Upper lobe of left lung (tissue), 6 donors: ENCODE data around the gene ADAMTS17. TPM values are rescaled to one million over a fixed set of nuclear protein-coding genes. Genes with fewer than 3 reads are reported as not detected.

Source experiments
- ATAC-seq, 2 donors: fragments of 200-7000 bp; cut with Tn5 transposase; one replicate each; pipeline ENCODE4 v1.9.1; 2022; ENCODE audit warnings: mild to moderate bottlenecking in 2 of 2, moderate library complexity in 2 of 2; ENCODE audit not compliant: low FRiP score in 2 of 2
- DNase-seq, 2 donors: peaks; one replicate each; pipeline ENCODE4 v3.0.0-alpha.2; 2019 to 2020
- H3K27ac ChIP-seq, 4 donors: fragments of 200-600 bp; sonication (generic); one replicate each; pipeline ENCODE4 v1.5.1; 2016 to 2019
- H3K27me3 ChIP-seq, 4 donors: fragments of 200-600 bp; sonication (generic); one replicate each; pipeline ENCODE4 v1.5.1; 2017 to 2019
- H3K36me3 ChIP-seq, 4 donors: fragments of 200-600 bp; sonication (generic); one replicate each; pipeline ENCODE4 v1.5.1; 2016 to 2019
- H3K4me1 ChIP-seq, 4 donors: fragments of 200-600 bp; sonication (generic); one replicate each; pipeline ENCODE4 v1.5.1; 2018 to 2019
- H3K4me3 ChIP-seq, 4 donors: fragments of 200-600 bp; sonication (generic); one replicate each; pipeline ENCODE4 v1.5.1; 2017 to 2019; ENCODE audit warnings: mild to moderate bottlenecking in 2 of 4, moderate library complexity in 1 of 4
- H3K9me3 ChIP-seq, 4 donors: fragments of 200-600 bp; sonication (generic); one replicate each; pipeline ENCODE4 v1.5.1; 2018 to 2019
- CTCF ChIP-seq, 6 experiments: fragments of 450-650 bp in 4 of 6; fragments of 200-600 bp in 2 of 6; sonication (generic) in 2 of 6; IDR thresholded peaks; one replicate each; pipeline ENCODE4 v1.5.1; 2016 to 2019; ENCODE audit warnings: antibody characterized with exemption in 6 of 6
- EP300 ChIP-seq, 4 donors: sonication (generic); formaldehyde crosslinking; IDR thresholded peaks; one replicate each; pipeline ENCODE4 v1.5.1; 2017; ENCODE audit warnings: antibody characterized with exemption in 4 of 4, control low read depth in 2 of 4
- POLR2A ChIP-seq, 4 donors: fragments of 450-650 bp; IDR thresholded peaks; one replicate each; pipeline ENCODE4 v1.5.1; 2016 to 2017; ENCODE audit warnings: antibody characterized with exemption in 4 of 4, mild to moderate bottlenecking in 2 of 4
- POLR2AphosphoS5 ChIP-seq, 2 donors: sonication (generic); formaldehyde crosslinking; IDR thresholded peaks; one replicate each; pipeline ENCODE4 v1.5.1; 2017; ENCODE audit warnings: antibody characterized with exemption in 2 of 2
- WGBS, 2 donors: methylation state at CpG; one replicate each; pipeline ENCODE4 v1.1.5; 2017 to 2018; 5-methylcytosine and 5-hydroxymethylcytosine counted together
- total RNA-seq, 6 donors: library from RNA; depleted of rRNA in 4 of 6; stranded (reverse); fragments of >200 nt in 4 of 6; gene quantifications; one replicate each; pipeline versions ENCODE4 v1.1.0 to v1.2.1, GENCODE V29; 2016 to 2021
- donor health status: DM: no; HTN: no; CAD: no; lungs with moderate emphysema.
- donor health status: DM: no; HTN: yes; CAD: no; lungs with severe emphysema.

Gene ADAMTS17
- total RNA-seq, 6 donors from 2014 or later = 3.2 to 11.5 (median 5.7) TPM

DNA sequence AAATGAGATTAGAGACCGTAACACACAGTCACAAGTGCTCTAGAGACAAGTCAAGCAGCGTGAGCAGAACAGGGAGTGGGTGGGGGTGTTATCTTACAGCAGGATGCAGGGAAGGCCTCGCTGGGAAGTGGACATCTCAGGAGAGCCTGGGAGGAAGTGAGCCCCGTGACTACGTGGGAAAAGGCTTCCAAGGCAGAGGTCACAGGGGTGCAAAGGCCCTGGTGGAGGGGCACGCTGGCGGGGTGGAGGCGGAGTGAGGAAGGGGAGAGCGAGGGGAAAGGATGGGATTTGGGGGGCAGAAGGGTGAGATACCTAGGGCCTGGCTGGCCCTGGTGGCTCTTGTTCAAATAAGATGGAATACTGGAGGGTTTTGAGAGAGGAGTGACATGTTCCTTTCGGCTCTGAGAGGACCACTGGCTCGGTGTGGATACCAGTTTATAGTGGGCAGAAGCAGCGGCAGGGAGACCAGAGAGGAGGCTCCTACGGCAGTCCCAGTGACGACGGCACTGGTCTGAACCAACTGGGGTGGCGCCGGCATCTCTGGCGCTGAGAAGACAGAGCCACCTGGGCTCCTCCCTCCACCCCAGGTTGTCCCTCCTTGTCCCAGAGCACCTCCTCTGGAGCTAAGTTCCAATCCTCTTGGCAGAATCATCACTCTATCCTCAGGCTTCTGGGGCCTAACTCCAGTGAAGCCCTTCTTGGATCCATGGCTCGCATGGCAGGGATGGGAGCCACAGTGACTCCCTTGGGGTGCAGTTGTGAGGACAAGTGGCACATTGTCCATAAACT is 342.3 kb downstream of the ADAMTS17 start:
- TF ChIP-seq POLR2A (IDR thresholded peaks at IDR 0.05) (no peak), POLR2AphosphoS5 (IDR thresholded peaks at IDR 0.05) (no peak), EP300 (IDR thresholded peaks at IDR 0.05) (no peak), CTCF (IDR thresholded peaks at IDR 0.05) (no peak)
- no peaks in the 10 kb centered on the region for H3K4me1 ChIP-seq
- no peaks in the 10 kb centered on the region for H3K27me3 ChIP-seq
- ATAC-seq = no peak
- H3K9me3 ChIP-seq = no peaks in the 10 kb centered on the region
- WGBS, 2 donors = 83 to 85% methylated on average over 19 of the region's 19 CpGs
- H3K27ac ChIP-seq = no peak overlapping the region
- no peak for DNase-seq
- H3K4me3 ChIP-seq = no peak overlapping the region
- H3K36me3 ChIP-seq = no peaks in the 10 kb centered on the region

GRCh38 chr15:99998661-99999101 is 343.1 kb downstream of the ADAMTS17 start:
- DNase-seq (no peak), ATAC-seq (no peak)
- WGBS, 2 donors = 85 to 91% methylated on average over 12 of the region's 12 CpGs
- Histone ChIP-seq H3K27ac (no peak overlapping the region), H3K27me3 (no peaks in the 10 kb centered on the region), H3K36me3 (no peaks in the 10 kb centered on the region), H3K4me1 (no peaks in the 10 kb centered on the region), H3K4me3 (no peak overlapping the region), H3K9me3 (no peaks in the 10 kb centered on the region)
- TF ChIP-seq POLR2A (IDR thresholded peaks at IDR 0.05) = no peak
- no peak for TF ChIP-seq EP300 (IDR thresholded peaks at IDR 0.05)
- TF ChIP-seq CTCF (IDR thresholded peaks at IDR 0.05) = no peak
- TF ChIP-seq POLR2AphosphoS5 (IDR thresholded peaks at IDR 0.05) = no peak

DNA sequence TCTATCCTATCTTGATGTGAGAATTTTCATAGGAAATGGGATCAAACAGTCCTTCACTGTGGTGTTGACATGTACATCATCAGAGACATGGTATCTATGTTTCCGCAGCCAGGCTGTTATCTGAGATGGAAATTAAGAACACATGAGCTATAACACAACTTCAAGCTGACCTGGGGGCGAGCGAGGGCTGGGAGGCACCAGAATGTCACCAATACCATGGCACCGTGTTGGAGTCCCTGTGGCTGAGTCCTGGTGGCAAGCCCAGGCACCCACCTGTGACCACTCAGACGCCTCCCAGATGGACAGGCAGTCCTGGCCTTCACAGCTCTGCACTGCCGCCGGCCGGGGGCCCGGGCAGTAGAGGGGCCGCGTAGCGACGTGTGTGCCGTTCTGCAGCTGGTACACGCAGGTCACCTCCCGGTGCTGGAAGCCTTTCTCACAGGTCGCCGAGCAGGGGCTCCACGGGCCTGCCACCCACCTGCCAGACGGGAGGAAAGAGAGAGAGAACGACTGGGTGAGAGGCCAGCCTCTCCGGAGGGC is 344.6 kb downstream of the ADAMTS17 start:
- Histone ChIP-seq H3K27me3 (no peaks in the 10 kb centered on the region), H3K36me3 (no peaks in the 10 kb centered on the region), H3K27ac (no peak overlapping the region), H3K9me3 (no peaks in the 10 kb centered on the region), H3K4me1 (no peaks in the 10 kb centered on the region), H3K4me3 (no peak overlapping the region)
- 76 to 93% methylated on average over 17 to 22 of the region's 22 CpGs for WGBS, 2 donors
- ATAC-seq (no peak), DNase-seq (no peak)
- TF ChIP-seq CTCF (IDR thresholded peaks at IDR 0.05) (no peak), EP300 (IDR thresholded peaks at IDR 0.05) (no peak), POLR2A (IDR thresholded peaks at IDR 0.05) (no peak), POLR2AphosphoS5 (IDR thresholded peaks at IDR 0.05) (no peak)

DNA sequence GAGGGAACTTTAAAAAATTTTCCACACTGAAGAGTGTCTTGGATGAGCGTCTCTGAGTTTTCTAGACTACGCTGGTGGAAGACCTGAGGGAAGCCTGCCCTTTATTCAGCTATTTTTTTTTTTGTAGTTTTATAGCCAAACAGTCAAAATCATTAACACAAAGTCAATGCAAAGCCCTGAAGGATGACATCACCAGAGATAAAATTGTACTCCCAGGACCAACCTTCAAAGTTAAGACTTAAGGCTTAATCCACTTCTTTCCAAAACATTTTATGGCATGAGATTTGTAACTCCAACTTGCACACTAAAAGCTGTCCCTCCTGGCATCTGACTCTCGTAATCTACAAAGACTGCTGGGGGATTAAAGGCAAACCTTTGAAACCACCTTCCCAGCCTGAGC is 345.1 kb downstream of the ADAMTS17 start:
- Histone ChIP-seq H3K9me3 (no peaks in the 10 kb centered on the region), H3K4me3 (no peak overlapping the region), H3K27me3 (no peaks in the 10 kb centered on the region), H3K4me1 (no peaks in the 10 kb centered on the region), H3K27ac (no peak overlapping the region), H3K36me3 (no peaks in the 10 kb centered on the region)
- no peak for ATAC-seq
- WGBS, 2 donors = 89 to 92% methylated on average over 3 of the region's 3 CpGs
- DNase-seq = no peak
- TF ChIP-seq POLR2A (IDR thresholded peaks at IDR 0.05) (no peak), POLR2AphosphoS5 (IDR thresholded peaks at IDR 0.05) (no peak), EP300 (IDR thresholded peaks at IDR 0.05) (no peak), CTCF (IDR thresholded peaks at IDR 0.05) (no peak)
